Ishikawa (cell line): ENCODE measurements around the gene ZNF576.

Experiments
- CEBPB ChIP-seq: IDR thresholded peaks from 2 replicates; pipeline ENCODE4 v1.6.1; 2012
- EP300 ChIP-seq: IDR thresholded peaks from 2 replicates; pipeline ENCODE4 v1.6.1; 2012; ENCODE audit warnings: borderline replicate concordance
- FOXM1 ChIP-seq: IDR thresholded peaks from 2 replicates; pipeline ENCODE4 v1.6.1; 2012; ENCODE audit warnings: low read depth, borderline replicate concordance
- MAX ChIP-seq: IDR thresholded peaks from 2 replicates; pipeline ENCODE4 v1.6.1; 2012
- REST ChIP-seq: IDR thresholded peaks from 2 replicates; pipeline ENCODE4 v1.6.1; 2012; ENCODE audit warnings: low read depth, mild to moderate bottlenecking
- USF1 ChIP-seq: IDR thresholded peaks from 2 replicates; pipeline ENCODE4 v1.6.1; 2012
- YY1 ChIP-seq: IDR thresholded peaks from 2 replicates; pipeline ENCODE4 v1.6.1; 2012; ENCODE audit warnings: low read depth
- ZBTB7A ChIP-seq: IDR thresholded peaks from 2 replicates; pipeline ENCODE4 v1.6.1; 2012; ENCODE audit warnings: low read depth

- TF ChIP-seq YY1 (no peak), FOXM1 (no peak), ZBTB7A (no peak), MAX (no peak), CEBPB (no peak), EP300 (no peak), USF1 (no peak), REST (no peak)
Measured at GRCh38 chr19:43649514-43649913, 53.1 kb downstream of the ZNF576 start.
